NT2/D1 (cell line): ENCODE results near the gene TNFRSF13B.
"Not testable (repeated sequence)": the region's sequence is repeated elsewhere in the genome, so short reads cannot be mapped to it uniquely, and the experiment has no call there.

Experiments
- DNase-seq: peaks from one replicate; pipeline ENCODE4 v3.0.0-alpha.2; 2011; ENCODE audit warnings: low read depth, low spot score
- H3K27me3 ChIP-seq: 2 replicates; pipeline ENCODE4 v1.6.0; 2011; ENCODE audit warnings: mild to moderate bottlenecking; ENCODE audit not compliant: insufficient read length, insufficient read depth
- H3K36me3 ChIP-seq: 2 replicates; pipeline ENCODE4 v1.6.1; 2011; ENCODE audit warnings: mild to moderate bottlenecking, low read length, mixed read lengths; ENCODE audit not compliant: insufficient read depth, insufficient read length
- H3K4me1 ChIP-seq: 2 replicates; pipeline ENCODE4 v1.5.1; 2011; ENCODE audit not compliant: insufficient read depth, insufficient read length
- H3K4me3 ChIP-seq: 2 replicates; pipeline ENCODE4 v1.5.1; 2011; ENCODE audit warnings: low read depth; ENCODE audit not compliant: insufficient read length
- H3K9ac ChIP-seq: 2 replicates; pipeline ENCODE4 v1.6.0; 2011; ENCODE audit warnings: low read depth; ENCODE audit not compliant: insufficient read length
- H3K9me3 ChIP-seq: 2 replicates; pipeline ENCODE4 v1.5.1; 2011; ENCODE audit warnings: mild to moderate bottlenecking, low read length; ENCODE audit not compliant: insufficient read depth
- SUZ12 ChIP-seq: IDR thresholded peaks from 2 replicates; pipeline ENCODE4 v1.6.1; 2011; ENCODE audit not compliant: insufficient read length, insufficient read depth; ENCODE audit errors: extremely low read depth
- YY1 ChIP-seq: IDR thresholded peaks from 2 replicates; pipeline ENCODE4 v1.6.1; 2011; ENCODE audit not compliant: insufficient read length, insufficient read depth
- ZNF274 ChIP-seq: IDR thresholded peaks from 2 replicates; pipeline ENCODE4 v1.6.1; 2011; ENCODE audit warnings: mild to moderate bottlenecking, low read depth, low read length

TNFRSF13B gene

GRCh38 chr17:17018021-17018441, 46.1 kb upstream of the TNFRSF13B start:
- TF ChIP-seq ZNF274 (no peak), YY1 (no peak), SUZ12 (no peak)
- Histone ChIP-seq H3K4me3 (no peak overlapping the region), H3K36me3 (no peaks in the 10 kb centered on the region), H3K4me1 (peaks cover 4% of the 10 kb centered on the region), H3K9me3 (no peaks in the 10 kb centered on the region), H3K27me3 (no peaks in the 10 kb centered on the region), H3K9ac (no peak overlapping the region)
- DNase-seq, result no peak

GRCh38 chr17:17017343-17018014, 45.6 kb upstream of the TNFRSF13B start:
- no peak for DNase-seq
- H3K9ac ChIP-seq, result no peak overlapping the region
- peaks cover 4% of the 10 kb centered on the region for H3K4me1 ChIP-seq
- no peaks in the 10 kb centered on the region for H3K36me3 ChIP-seq
- no peaks in the 10 kb centered on the region for H3K27me3 ChIP-seq
- H3K4me3 ChIP-seq, result no peak overlapping the region
- H3K9me3 ChIP-seq, result no peaks in the 10 kb centered on the region
- no peak for TF ChIP-seq YY1
- TF ChIP-seq SUZ12, result no peak
- no peak for TF ChIP-seq ZNF274

- not testable (repeated sequence) for H3K9ac ChIP-seq, H3K9me3 ChIP-seq, H3K4me3 ChIP-seq, DNase-seq, H3K36me3 ChIP-seq, H3K27me3 ChIP-seq, H3K4me1 ChIP-seq
Observed at GRCh38 chr17:17016199-17017197, 44.6 kb upstream of the TNFRSF13B start.

DNA sequence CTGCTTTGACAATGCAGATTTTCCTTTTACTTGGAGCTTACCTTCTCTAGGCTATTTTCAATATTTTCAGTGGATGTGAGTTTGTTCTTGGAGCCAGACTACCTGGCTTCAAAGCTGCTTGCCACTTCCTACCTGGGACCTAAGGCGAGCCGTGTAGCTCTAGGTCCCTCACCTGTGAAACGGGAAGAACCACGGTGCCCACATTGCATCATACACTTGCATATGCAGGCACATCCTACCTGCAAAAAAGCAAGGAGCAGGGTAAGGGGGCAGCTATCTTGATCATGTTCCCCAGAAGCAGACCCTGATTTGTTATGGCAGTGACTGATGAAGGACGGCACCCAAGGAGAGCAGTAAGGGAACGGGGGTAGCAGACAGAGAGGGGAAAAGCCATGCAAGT, 43.3 kb upstream of the TNFRSF13B start:
- Histone ChIP-seq H3K4me1 (peaks cover 1% of the 10 kb centered on the region), H3K36me3 (no peaks in the 10 kb centered on the region), H3K9ac (no peak overlapping the region), H3K4me3 (no peak overlapping the region), H3K27me3 (no peaks in the 10 kb centered on the region), H3K9me3 (no peaks in the 10 kb centered on the region)
- TF ChIP-seq ZNF274 (no peak), YY1 (no peak), SUZ12 (no peak)
- DNase-seq, result no peak

DNA sequence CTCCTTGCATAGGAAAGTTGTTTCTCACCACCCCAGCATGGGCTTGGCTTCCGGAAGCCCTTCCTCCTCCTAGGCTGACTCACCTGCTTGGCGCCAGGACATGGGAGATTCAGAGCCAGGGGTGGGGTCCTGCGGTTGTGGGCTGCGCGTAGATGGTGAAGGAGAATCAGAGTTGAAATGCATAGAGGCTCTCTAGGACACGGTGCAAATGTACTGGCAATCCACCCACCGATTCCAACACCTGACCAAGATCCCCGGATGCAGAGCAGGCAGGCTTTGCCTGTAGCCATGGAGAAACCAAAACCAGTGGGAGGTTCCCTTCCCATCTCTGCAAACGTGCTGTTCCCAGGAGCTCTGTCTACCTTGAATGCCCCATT, 42.8 kb upstream of the TNFRSF13B start:
- H3K4me3 ChIP-seq, H3K4me1 ChIP-seq: not testable (repeated sequence)

GRCh38 chr17:17013828-17014747, 42.2 kb upstream of the TNFRSF13B start:
- not testable (repeated sequence) for H3K4me1 ChIP-seq, H3K9ac ChIP-seq, H3K36me3 ChIP-seq, H3K4me3 ChIP-seq, H3K9me3 ChIP-seq, H3K27me3 ChIP-seq, DNase-seq

More for the DNA sequence above, 42.8 kb upstream of the TNFRSF13B start:
- H3K9me3 ChIP-seq, H3K36me3 ChIP-seq, H3K27me3 ChIP-seq, DNase-seq, H3K9ac ChIP-seq: not testable (repeated sequence)

- H3K4me3 ChIP-seq, H3K4me1 ChIP-seq: not testable (repeated sequence)
Observed at GRCh38 chr17:17011043-17011907, 39.4 kb upstream of the TNFRSF13B start.

GRCh38 chr17:17010545-17011034, 38.7 kb upstream of the TNFRSF13B start:
- not testable (repeated sequence) for H3K4me1 ChIP-seq, H3K9me3 ChIP-seq, H3K9ac ChIP-seq, DNase-seq, H3K36me3 ChIP-seq, H3K4me3 ChIP-seq, H3K27me3 ChIP-seq

More at GRCh38 chr17:17011043-17011907, 39.4 kb upstream of the TNFRSF13B start:
- not testable (repeated sequence) for H3K9ac ChIP-seq, H3K36me3 ChIP-seq, H3K27me3 ChIP-seq, H3K9me3 ChIP-seq, DNase-seq

GRCh38 chr17:17009972-17010371, 38.1 kb upstream of the TNFRSF13B start:
- H3K9me3 ChIP-seq, H3K27me3 ChIP-seq, H3K36me3 ChIP-seq, H3K9ac ChIP-seq, DNase-seq, H3K4me1 ChIP-seq, H3K4me3 ChIP-seq: not testable (repeated sequence)
